Ramos (cell line): ENCODE results near the gene DDOST.
"Not testable (repeated sequence)": the region's sequence is repeated elsewhere in the genome, so short reads cannot be mapped to it uniquely, and the experiment has no call there.

Source experiments
- in situ Hi-C: fragments of 300-500 bp; cut with MboI; formaldehyde crosslinking; loops from one replicate; pipeline ENCODE4 v1.14.3; 2022; ENCODE audit warnings: low sequenced_read_pairs; ENCODE audit not compliant: unreplicated experiment

Gene DDOST

GRCh38 chr1:20695515-20695914 lies 34.3 kb upstream of the DDOST start:
- in situ Hi-C loops = loop anchor here (5.0 kb wide), 1 partner anchor 497 kb away; no protein-coding TSS in a partner anchor

- in situ Hi-C loops = no loop called here
Observed at GRCh38 chr1:20693623-20694022, 32.5 kb upstream of the DDOST start.

GRCh38 chr1:20691872-20692271 lies 30.7 kb upstream of the DDOST start:
- in situ Hi-C loops = no loop called here

GRCh38 chr1:20689645-20690056 lies 28.5 kb upstream of the DDOST start:
- in situ Hi-C loops = no loop called here

GRCh38 chr1:20686883-20687725 lies 25.9 kb upstream of the DDOST start:
- in situ Hi-C loops = no loop called here

GRCh38 chr1:20685741-20686140 lies 24.6 kb upstream of the DDOST start:
- in situ Hi-C loops = no loop called here

GRCh38 chr1:20685099-20685662 lies 24.0 kb upstream of the DDOST start:
- in situ Hi-C loops = no loop called here

GRCh38 chr1:20684651-20685050 lies 23.5 kb upstream of the DDOST start:
- in situ Hi-C loops = no loop called here

- in situ Hi-C loops = no loop called here
Observed at GRCh38 chr1:20684050-20684620, 23.0 kb upstream of the DDOST start.

- in situ Hi-C loops = no loop called here
Observed at GRCh38 chr1:20683614-20684013, 22.4 kb upstream of the DDOST start.

GRCh38 chr1:20682571-20683236 lies 21.5 kb upstream of the DDOST start:
- in situ Hi-C loops = no loop called here

- in situ Hi-C loops = no loop called here
Observed at GRCh38 chr1:20681999-20682398, 20.8 kb upstream of the DDOST start.

GRCh38 chr1:20680269-20680668 lies 19.1 kb upstream of the DDOST start:
- in situ Hi-C loops = no loop called here

- in situ Hi-C loops = no loop called here
Observed at GRCh38 chr1:20678599-20678998, 17.4 kb upstream of the DDOST start.

GRCh38 chr1:20673626-20674025 lies 12.5 kb upstream of the DDOST start:
- in situ Hi-C loops = not testable (repeated sequence)

GRCh38 chr1:20672265-20672632 lies 11.1 kb upstream of the DDOST start:
- in situ Hi-C loops = no loop called here

GRCh38 chr1:20670936-20671335 lies 9.8 kb upstream of the DDOST start:
- in situ Hi-C loops = no loop called here

- in situ Hi-C loops = no loop called here
Observed at GRCh38 chr1:20668581-20668980, 7.4 kb upstream of the DDOST start.

GRCh38 chr1:20666804-20667203 lies 5.6 kb upstream of the DDOST start:
- in situ Hi-C loops = no loop called here

- in situ Hi-C loops = no loop called here
Observed at GRCh38 chr1:20666146-20666545, 5.0 kb upstream of the DDOST start.

GRCh38 chr1:20665726-20666125 lies 4.6 kb upstream of the DDOST start:
- in situ Hi-C loops = no loop called here
